ENCODE measurements around the gene POLR2E.
"Not testable (repeated sequence)": the region's sequence is repeated elsewhere in the genome, so short reads cannot be mapped to it uniquely, and the experiment has no call there.

The POLR2E gene

GRCh38 chr19:1094978-1095701 lies at the start of gene POLR2E:
POLR2E (minus strand) TSS chr19:1095375; CDS start chr19:1095315, 60 bp downstream.
- DNase-seq, result peak; percentile 96

GRCh38 chr19:1144741-1145140 lies 49.6 kb upstream of the POLR2E start:
- no peak for DNase-seq

- no peak for DNase-seq
These were observed 48.7 kb upstream of the POLR2E start for GRCh38 chr19:1143828-1144399.

GRCh38 chr19:1141944-1142343 lies 46.8 kb upstream of the POLR2E start:
- no peak for DNase-seq

GRCh38 chr19:1140272-1141027 lies 45.3 kb upstream of the POLR2E start:
- no peak for DNase-seq

- no peak for DNase-seq
These were observed 44.0 kb upstream of the POLR2E start for GRCh38 chr19:1139126-1139525.

GRCh38 chr19:1138121-1138520 lies 42.9 kb upstream of the POLR2E start:
- no peak for DNase-seq

GRCh38 chr19:1136621-1137317 lies 41.6 kb upstream of the POLR2E start:
- no peak for DNase-seq

- DNase-seq, result no peak
These were observed 41.0 kb upstream of the POLR2E start for GRCh38 chr19:1136201-1136600.

- DNase-seq, result no peak
These were observed 40.3 kb upstream of the POLR2E start for GRCh38 chr19:1135454-1135853.

GRCh38 chr19:1134431-1134830 lies 39.3 kb upstream of the POLR2E start:
- no peak for DNase-seq

- DNase-seq, result no peak
These were observed 38.3 kb upstream of the POLR2E start for GRCh38 chr19:1133471-1133929.

GRCh38 chr19:1132552-1133383 lies 37.6 kb upstream of the POLR2E start:
- no peak for DNase-seq

GRCh38 chr19:1131718-1132551 lies 36.8 kb upstream of the POLR2E start:
- no peak for DNase-seq

GRCh38 chr19:1130771-1131717 lies 35.9 kb upstream of the POLR2E start:
- no peak for DNase-seq

- DNase-seq, result no peak
These were observed 34.4 kb upstream of the POLR2E start for GRCh38 chr19:1129535-1129934.

- DNase-seq, result not testable (repeated sequence)
These were observed 33.9 kb upstream of the POLR2E start for GRCh38 chr19:1129084-1129483.

- no peak for DNase-seq
These were observed 32.9 kb upstream of the POLR2E start for GRCh38 chr19:1128106-1128505.

- DNase-seq, result no peak
These were observed 32.0 kb upstream of the POLR2E start for GRCh38 chr19:1126984-1127760.

All from NCI-H1105 (cell line).